Neural progenitor cell (in vitro differentiated cells): Measurements from ENCODE around the gene NDFIP2. TPM values are rescaled to one million over a fixed set of nuclear protein-coding genes. Genes with fewer than 3 reads are reported as not detected.

ENCODE experiments used
- DNase-seq: peaks from one replicate; pipeline ENCODE4 v3.0.0-alpha.2; 2016; ENCODE audit warnings: low spot score
- H2AFZ ChIP-seq: fragments of 200-600 bp; sonication (generic); replicated peaks from 2 replicates; pipeline ENCODE4 v1.6.1; 2016; ENCODE audit warnings: antibody characterized with exemption
- H3F3A ChIP-seq: fragments of 200-600 bp; sonication (generic); 2 replicates; pipeline ENCODE4 v1.6.1; 2016; ENCODE audit warnings: antibody characterized with exemption, low read depth
- H3K27ac ChIP-seq: fragments of 200-600 bp; sonication (generic); 2 replicates; pipeline ENCODE4 v1.5.1; 2016; ENCODE audit warnings: mild to moderate bottlenecking
- H3K27me3 ChIP-seq: fragments of 200-600 bp; sonication (generic); 2 replicates; pipeline ENCODE4 v1.6.1; 2016; ENCODE audit warnings: mild to moderate bottlenecking, moderate library complexity
- H3K36me3 ChIP-seq: fragments of 200-600 bp; sonication (generic); 2 replicates; pipeline ENCODE4 v1.5.1; 2016
- H3K4me1 ChIP-seq: fragments of 200-600 bp; sonication (generic); 2 replicates; pipeline ENCODE4 v1.6.1; 2016; ENCODE audit warnings: mixed run types
- H3K4me2 ChIP-seq: fragments of 200-600 bp; sonication (generic); 2 replicates; pipeline ENCODE4 v1.6.1; 2016
- H3K4me3 ChIP-seq: fragments of 200-600 bp; sonication (generic); 2 replicates; pipeline ENCODE4 v1.5.1; 2016
- H3K79me2 ChIP-seq: fragments of 200-600 bp; sonication (generic); 2 replicates; pipeline ENCODE4 v1.6.1; 2016; ENCODE audit warnings: low read depth
- H3K9ac ChIP-seq: fragments of 200-600 bp; sonication (generic); 2 replicates; pipeline ENCODE4 v1.6.1; 2016
- H3K9me3 ChIP-seq: fragments of 200-600 bp; sonication (generic); 2 replicates; pipeline ENCODE4 v1.5.1; 2016; ENCODE audit warnings: low read depth
- H4K20me1 ChIP-seq: fragments of 200-600 bp; sonication (generic); 2 replicates; pipeline ENCODE4 v1.6.1; 2016; ENCODE audit warnings: low read depth
- H3K27ac Mint-ChIP-seq: 3 replicates; pipeline ENCODE4 v1.8.0; 2021; ENCODE audit warnings: mixed read lengths
- H3K27me3 Mint-ChIP-seq: 2 replicates; pipeline ENCODE4 v1.8.0; 2022; ENCODE audit warnings: low read depth, mild to moderate bottlenecking, inconsistent platforms, moderate library complexity, mixed read lengths; ENCODE audit not compliant: insufficient read depth
- H3K36me3 Mint-ChIP-seq: 3 replicates; pipeline ENCODE4 v1.8.0; 2021; ENCODE audit warnings: mixed read lengths
- H3K4me1 Mint-ChIP-seq: 3 replicates; pipeline ENCODE4 v1.8.0; 2021; ENCODE audit warnings: mixed read lengths
- H3K4me3 Mint-ChIP-seq: 3 replicates; pipeline ENCODE4 v1.8.0; 2021; ENCODE audit warnings: mild to moderate bottlenecking, moderate library complexity, mixed read lengths
- H3K9me3 Mint-ChIP-seq: 3 replicates; pipeline ENCODE4 v1.8.0; 2020; ENCODE audit warnings: mixed read lengths
- EZH2 ChIP-seq: fragments of 200-600 bp; sonication (generic); IDR thresholded peaks from 2 replicates; pipeline ENCODE4 v1.6.1; 2017; ENCODE audit warnings: antibody characterized with exemption, mild to moderate bottlenecking, moderate library complexity
- EZH2phosphoT487 ChIP-seq: fragments of 200-600 bp; sonication (generic); IDR thresholded peaks from 2 replicates; pipeline ENCODE4 v1.6.1; 2017; ENCODE audit warnings: antibody characterized with exemption
- total RNA-seq: library from RNA; depleted of rRNA; stranded (reverse); fragments of >200 nt; gene quantifications from 2 replicates; pipeline ENCODE4 v1.2.3, GENCODE V29; 2015; ENCODE audit warnings: low replicate concordance
- TF ChIP-seq, protein P1 (sequence below): fragments of 200-600 bp; sonication (generic); IDR thresholded peaks from 2 replicates; pipeline ENCODE4 v1.5.1; 2017; ENCODE audit warnings: antibody characterized with exemption, mild to moderate bottlenecking

The NDFIP2 gene
- total RNA-seq, 1 donor from 2014 or later: 25.4 TPM

DNA sequence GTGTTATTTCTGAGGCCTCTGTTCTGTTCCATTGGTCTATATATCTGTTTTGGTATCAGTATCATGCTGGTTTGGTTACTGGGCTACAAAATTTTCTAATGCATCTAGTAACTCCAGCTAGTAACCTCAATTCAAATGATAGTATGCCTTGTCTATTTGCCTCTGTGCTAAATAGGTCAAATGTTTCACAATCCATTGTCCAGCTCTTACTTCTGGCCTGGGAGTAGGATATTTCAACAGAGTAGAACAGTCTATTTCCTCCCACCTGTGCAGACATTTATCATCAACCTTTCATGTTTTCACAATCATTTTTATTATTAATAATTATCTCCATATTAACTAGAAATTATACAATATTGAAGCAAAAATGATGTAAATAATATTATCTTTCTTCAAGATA, 18.1 kb upstream of the NDFIP2 start:
- Histone ChIP-seq H3K36me3 (no peaks in the 10 kb centered on the region), H3K27me3 (no peaks in the 10 kb centered on the region), H3K27ac (no peak overlapping the region), H3F3A (no peaks in the 10 kb centered on the region), H3K9ac (no peak overlapping the region), H3K4me1 (no peaks in the 10 kb centered on the region), H2AFZ (no peak overlapping the region), H3K4me2 (no peak overlapping the region), H4K20me1 (no peaks in the 10 kb centered on the region), H3K79me2 (no peaks in the 10 kb centered on the region), H3K4me3 (no peak overlapping the region), H3K9me3 (no peaks in the 10 kb centered on the region)
- TF ChIP-seq EZH2phosphoT487 (no peak), EZH2 (no peak)
- TF ChIP-seq, protein P1, sequence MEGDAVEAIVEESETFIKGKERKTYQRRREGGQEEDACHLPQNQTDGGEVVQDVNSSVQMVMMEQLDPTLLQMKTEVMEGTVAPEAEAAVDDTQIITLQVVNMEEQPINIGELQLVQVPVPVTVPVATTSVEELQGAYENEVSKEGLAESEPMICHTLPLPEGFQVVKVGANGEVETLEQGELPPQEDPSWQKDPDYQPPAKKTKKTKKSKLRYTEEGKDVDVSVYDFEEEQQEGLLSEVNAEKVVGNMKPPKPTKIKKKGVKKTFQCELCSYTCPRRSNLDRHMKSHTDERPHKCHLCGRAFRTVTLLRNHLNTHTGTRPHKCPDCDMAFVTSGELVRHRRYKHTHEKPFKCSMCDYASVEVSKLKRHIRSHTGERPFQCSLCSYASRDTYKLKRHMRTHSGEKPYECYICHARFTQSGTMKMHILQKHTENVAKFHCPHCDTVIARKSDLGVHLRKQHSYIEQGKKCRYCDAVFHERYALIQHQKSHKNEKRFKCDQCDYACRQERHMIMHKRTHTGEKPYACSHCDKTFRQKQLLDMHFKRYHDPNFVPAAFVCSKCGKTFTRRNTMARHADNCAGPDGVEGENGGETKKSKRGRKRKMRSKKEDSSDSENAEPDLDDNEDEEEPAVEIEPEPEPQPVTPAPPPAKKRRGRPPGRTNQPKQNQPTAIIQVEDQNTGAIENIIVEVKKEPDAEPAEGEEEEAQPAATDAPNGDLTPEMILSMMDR: no peak
- Mint-ChIP-seq H3K36me3 (no peaks in the 10 kb centered on the region), H3K4me1 (peaks cover 13% of the 10 kb centered on the region), H3K9me3 (peaks cover 5% of the 10 kb centered on the region), H3K27ac (no peak overlapping the region), H3K4me3 (no peak overlapping the region), H3K27me3 (peaks cover 6% of the 10 kb centered on the region)
- DNase-seq: no peak

GRCh38 chr13:79463604-79464003, 17.4 kb upstream of the NDFIP2 start:
- no peak overlapping the region for H3K27ac Mint-ChIP-seq
- peaks cover 6% of the 10 kb centered on the region for H3K27me3 Mint-ChIP-seq
- TF ChIP-seq, protein P1: no peak
- no peak for TF ChIP-seq EZH2
- peaks cover 5% of the 10 kb centered on the region for H3K9me3 Mint-ChIP-seq
- Histone ChIP-seq H3K36me3 (no peaks in the 10 kb centered on the region), H2AFZ (no peak overlapping the region), H4K20me1 (no peaks in the 10 kb centered on the region), H3K27me3 (no peaks in the 10 kb centered on the region), H3K4me2 (no peak overlapping the region), H3K9me3 (no peaks in the 10 kb centered on the region), H3K27ac (no peak overlapping the region), H3K79me2 (no peaks in the 10 kb centered on the region), H3F3A (no peaks in the 10 kb centered on the region), H3K4me3 (no peak overlapping the region), H3K9ac (no peak overlapping the region), H3K4me1 (no peaks in the 10 kb centered on the region)
- H3K4me3 Mint-ChIP-seq: no peak overlapping the region
- H3K4me1 Mint-ChIP-seq: peaks cover 11% of the 10 kb centered on the region
- no peaks in the 10 kb centered on the region for H3K36me3 Mint-ChIP-seq
- DNase-seq: no peak

- no peaks in the 10 kb centered on the region for H3K79me2 ChIP-seq
- H2AFZ ChIP-seq: no peak overlapping the region
- no peak overlapping the region for H3K9ac ChIP-seq
- H3K4me3 Mint-ChIP-seq: no peak overlapping the region
- DNase-seq: no peak
- no peaks in the 10 kb centered on the region for H3K36me3 Mint-ChIP-seq
- TF ChIP-seq EZH2 (no peak), EZH2phosphoT487 (no peak)
- TF ChIP-seq, protein P1: no peak
- no peaks in the 10 kb centered on the region for H3K4me1 Mint-ChIP-seq
- no peaks in the 10 kb centered on the region for H3K9me3 ChIP-seq
- H3K27me3 ChIP-seq: no peaks in the 10 kb centered on the region
- no peak overlapping the region for H3K27ac Mint-ChIP-seq
- no peak overlapping the region for H3K4me3 ChIP-seq
- no peaks in the 10 kb centered on the region for H3K9me3 Mint-ChIP-seq
- H4K20me1 ChIP-seq: no peaks in the 10 kb centered on the region
- no peak overlapping the region for H3K27ac ChIP-seq
- H3K27me3 Mint-ChIP-seq: no peaks in the 10 kb centered on the region
- no peaks in the 10 kb centered on the region for H3K36me3 ChIP-seq
- no peak overlapping the region for H3K4me2 ChIP-seq
- no peaks in the 10 kb centered on the region for H3K4me1 ChIP-seq
- H3F3A ChIP-seq: no peaks in the 10 kb centered on the region
Measured at GRCh38 chr13:79466872-79467271, 14.1 kb upstream of the NDFIP2 start.
